PFSK-1 (cell line): ENCODE data around the gene TMEM117.
A peak's percentile ranks its signal among the peaks of the same experiment; 100 is the strongest.

Experiments
- FOXP2 ChIP-seq: optimal IDR thresholded peaks from 2 replicates; pipeline ENCODE3; 2011; ENCODE audit warnings: borderline replicate concordance, control low read depth, inconsistent platforms; ENCODE audit not compliant: insufficient read depth; ENCODE audit errors: extremely low read length, extremely low read depth
- POLR2AphosphoS5 ChIP-seq: IDR thresholded peaks from 2 replicates; pipeline ENCODE4 v1.6.1; 2012; ENCODE audit warnings: low read depth, mild to moderate bottlenecking, control low read depth, low read length, moderate library complexity
- REST ChIP-seq, 2 experiments: IDR thresholded peaks; 2 replicates each; pipeline versions ENCODE4 v1.6.1 to v1.8.0; 2011 to 2012; ENCODE audit warnings: low read depth in 2 of 2, low read length in 2 of 2, control low read depth in 1 of 2, inconsistent platforms in 1 of 2, mild to moderate bottlenecking in 1 of 2, moderate library complexity in 1 of 2; ENCODE audit not compliant: insufficient read depth in 1 of 2
- SIN3A ChIP-seq: IDR thresholded peaks from 2 replicates; pipeline ENCODE4 v1.6.1; 2012; ENCODE audit warnings: mild to moderate bottlenecking, low read length, moderate library complexity, borderline replicate concordance; ENCODE audit not compliant: insufficient read depth
- TAF1 ChIP-seq: IDR thresholded peaks from 2 replicates; pipeline ENCODE4 v1.6.1; 2012; ENCODE audit warnings: low read length, control low read depth, borderline replicate concordance; ENCODE audit not compliant: insufficient read depth

The TMEM117 gene

GRCh38 chr12:44397631-44398030, 561.8 kb downstream of the TMEM117 start:
- TF ChIP-seq POLR2AphosphoS5, result no peak
- no peak for TF ChIP-seq SIN3A
- TF ChIP-seq FOXP2, result no peak

- no peak for TF ChIP-seq FOXP2
- no peak for TF ChIP-seq TAF1
- no peak for TF ChIP-seq SIN3A
- no peak for TF ChIP-seq POLR2AphosphoS5
- no peak for TF ChIP-seq REST (IDR thresholded peaks at IDR 0.05; ENCODE audit: insufficient read depth in 1 of 2, low read depth in 2 of 2, low read length in 2 of 2)
Observed at GRCh38 chr12:44403185-44403584, 567.3 kb downstream of the TMEM117 start.

- TF ChIP-seq FOXP2 (no peak), REST (IDR thresholded peaks at IDR 0.05; ENCODE audit: insufficient read depth in 1 of 2, low read depth in 2 of 2, low read length in 2 of 2) (0 out of 4 replicates have a peak, but pooled peaks of 1 of the 2 experiments have one; percentile 53), SIN3A (no peak)
Observed at GRCh38 chr12:44405297-44405696, 569.4 kb downstream of the TMEM117 start.

DNA sequence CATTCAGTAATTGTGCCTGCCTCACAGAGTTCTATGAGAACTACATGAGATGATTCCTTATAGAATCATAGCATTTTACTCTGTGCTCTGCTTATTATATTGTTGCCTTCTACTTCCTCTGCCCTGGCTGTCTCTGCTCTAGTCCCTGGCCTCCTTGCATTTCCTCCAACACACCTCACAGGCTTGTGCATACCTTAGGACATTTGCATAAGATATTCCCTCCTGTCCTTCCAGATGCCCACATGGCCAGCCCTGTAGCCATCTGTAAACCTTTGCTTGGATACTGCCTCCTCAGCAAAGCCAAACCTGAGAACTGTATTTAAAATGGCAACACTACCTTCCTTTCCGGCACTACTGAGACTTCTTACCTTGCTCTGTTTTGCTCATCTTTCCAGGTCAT, 586.7 kb downstream of the TMEM117 start:
- no peak for TF ChIP-seq FOXP2
- no peak for TF ChIP-seq REST (IDR thresholded peaks at IDR 0.05; ENCODE audit: insufficient read depth in 1 of 2, low read depth in 2 of 2, low read length in 2 of 2)
- no peak for TF ChIP-seq POLR2AphosphoS5
- TF ChIP-seq TAF1, result no peak
- no peak for TF ChIP-seq SIN3A

DNA sequence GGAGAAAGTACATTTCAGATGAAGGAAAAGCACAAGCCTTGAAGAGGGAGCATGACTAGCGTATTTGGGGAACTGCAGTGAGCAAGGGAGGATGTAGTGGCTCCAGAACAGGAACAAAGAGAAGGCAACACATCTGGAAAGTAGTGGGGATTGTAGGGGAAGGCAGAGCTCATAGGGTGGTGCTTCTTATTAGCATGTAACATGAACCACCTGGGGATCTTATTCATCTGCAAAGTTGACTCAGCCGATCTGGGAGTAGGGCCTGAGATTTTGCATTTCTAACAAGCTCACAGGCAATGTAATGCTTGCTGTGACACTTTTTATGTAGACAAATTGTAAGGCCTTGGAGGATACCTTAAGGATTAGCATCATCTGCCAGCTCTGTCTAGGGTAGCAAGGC, 592.9 kb downstream of the TMEM117 start:
- no peak for TF ChIP-seq REST (IDR thresholded peaks at IDR 0.05; ENCODE audit: insufficient read depth in 1 of 2, low read depth in 2 of 2, low read length in 2 of 2)
- TF ChIP-seq POLR2AphosphoS5, result no peak
- TF ChIP-seq FOXP2, result no peak
- TF ChIP-seq TAF1, result no peak
- TF ChIP-seq SIN3A, result no peak

DNA sequence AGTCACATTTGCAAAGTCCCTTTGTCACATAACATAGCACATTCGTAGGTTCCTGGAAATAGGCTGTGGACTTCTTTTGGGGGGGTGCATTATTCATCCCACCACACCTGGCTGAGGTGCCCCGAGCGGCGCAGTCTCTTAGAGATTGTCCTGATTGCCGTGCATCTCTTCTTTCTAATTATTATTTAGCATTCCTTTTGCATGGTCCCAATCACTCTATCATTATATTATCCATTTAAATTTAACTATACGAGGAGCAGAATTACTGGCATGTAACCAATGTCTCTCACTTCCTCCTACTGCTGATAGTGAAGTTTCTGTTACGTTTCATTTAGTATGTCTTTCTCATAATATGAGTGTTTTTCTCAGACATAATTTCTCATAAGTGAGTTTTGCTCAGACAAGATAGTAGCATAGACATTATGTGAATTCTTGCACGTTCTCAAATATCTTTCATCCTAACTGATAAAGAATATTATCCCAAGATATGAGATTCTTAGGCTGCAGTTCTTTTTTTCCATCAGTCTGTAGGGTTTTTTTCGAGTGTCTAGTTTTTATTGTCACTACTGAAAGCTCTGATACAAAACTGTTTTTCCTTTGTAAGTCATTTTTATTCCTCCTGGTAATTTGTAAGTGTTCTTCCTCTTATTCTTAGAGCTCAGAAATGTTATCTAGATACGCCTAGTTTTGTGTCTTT, 595.9 kb downstream of the TMEM117 start:
- TF ChIP-seq FOXP2 (no peak), POLR2AphosphoS5 (no peak), SIN3A (no peak), TAF1 (no peak), REST (IDR thresholded peaks at IDR 0.05; ENCODE audit: insufficient read depth in 1 of 2, low read depth in 2 of 2, low read length in 2 of 2) (no peak)
